ENCODE measurements around the gene ADIPOQ.
"Not testable (repeated sequence)": the region's sequence is repeated elsewhere in the genome, so short reads cannot be mapped to it uniquely, and the experiment has no call there.

ADIPOQ gene

GRCh38 chr3:186902154-186902553 is 59.6 kb downstream of the ADIPOQ start:
- no peak for DNase-seq (ENCODE audit: low spot score)

GRCh38 chr3:186902713-186903112 is 60.2 kb downstream of the ADIPOQ start:
- DNase-seq (ENCODE audit: low spot score): no peak

- DNase-seq (ENCODE audit: low spot score): not testable (repeated sequence)
Observed at GRCh38 chr3:186903676-186904075, 61.2 kb downstream of the ADIPOQ start.

GRCh38 chr3:186907075-186907474 is 64.6 kb downstream of the ADIPOQ start:
- DNase-seq (ENCODE audit: low spot score): not testable (repeated sequence)
